ENCODE results near the gene HINT2.

HINT2 gene

GRCh38 chr9:35858458-35858857 is 43.6 kb upstream of the HINT2 start:
- POLR2A ChIA-PET = no interaction called here
- Histone ChIP-seq H3K4me1 (ENCODE audit: control extremely low read depth in 1 of 4, control insufficient read depth in 4 of 4, insufficient read depth in 4 of 4, low read length in 3 of 4) (no peaks in the 10 kb centered on the region), H3K27ac (ENCODE audit: insufficient read depth in 1 of 2, low read depth in 1 of 2, low read length in 2 of 2, poor library complexity in 1 of 2, severe bottlenecking in 2 of 2) (no peak overlapping the region), H3K36me3 (ENCODE audit: control insufficient read depth in 4 of 4, insufficient read depth in 4 of 4, low read length in 3 of 4) (no peaks in the 10 kb centered on the region), H3K27me3 (replicated peaks in 2 of 5; ENCODE audit: control insufficient read depth in 4 of 5, insufficient read depth in 5 of 5, low read length in 4 of 5) (peaks cover 0 to 95% (median 39%) of the 10 kb centered on the region in 5 experiments), H3K4me3 (ENCODE audit: control insufficient read depth in 1 of 7, extremely low read depth in 1 of 7, insufficient read depth in 4 of 7, low read depth in 2 of 7, low read length in 6 of 7) (no peak overlapping the region), H3K9me3 (ENCODE audit: control extremely low read depth in 1 of 5, control insufficient read depth in 4 of 5, insufficient read depth in 2 of 5, low read depth in 1 of 5, low read length in 4 of 5) (no peaks in the 10 kb centered on the region)
- CTCF ChIA-PET = interaction anchor here (0.7 to 7.5 kb wide), 10 partner anchors 13 to 69 kb away, joined by 3 to 45 read pairs (median 6); partner anchors contain the start of genes FAM221B and TMEM8B
- no peak for DNase-seq
- WGBS (ENCODE audit: insufficient coverage) = 100% methylated on average over 3 of the region's 5 CpGs

GRCh38 chr9:35856882-35857281 is 42.0 kb upstream of the HINT2 start:
- H3K9me3 ChIP-seq (ENCODE audit: control extremely low read depth in 1 of 5, control insufficient read depth in 4 of 5, insufficient read depth in 2 of 5, low read depth in 1 of 5, low read length in 4 of 5) = no peaks in the 10 kb centered on the region
- no peak for DNase-seq
- ChIA-PET POLR2A (no interaction called here), CTCF (interaction anchor here (1.0 to 7.5 kb wide), 11 partner anchors 11 to 67 kb away, joined by 3 to 45 read pairs (median 4); partner anchors contain the start of genes FAM221B and TMEM8B)
- WGBS (ENCODE audit: insufficient coverage) = 97% methylated on average over 5 of the region's 5 CpGs
- no peaks in the 10 kb centered on the region for H3K4me1 ChIP-seq (ENCODE audit: control extremely low read depth in 1 of 4, control insufficient read depth in 4 of 4, insufficient read depth in 4 of 4, low read length in 3 of 4)
- H3K36me3 ChIP-seq (ENCODE audit: control insufficient read depth in 4 of 4, insufficient read depth in 4 of 4, low read length in 3 of 4) = no peaks in the 10 kb centered on the region
- peaks cover 0 to 95% (median 39%) of the 10 kb centered on the region in 5 experiments for H3K27me3 ChIP-seq (replicated peaks in 2 of 5; ENCODE audit: control insufficient read depth in 4 of 5, insufficient read depth in 5 of 5, low read length in 4 of 5)
- no peak overlapping the region for H3K27ac ChIP-seq (ENCODE audit: insufficient read depth in 1 of 2, low read depth in 1 of 2, low read length in 2 of 2, poor library complexity in 1 of 2, severe bottlenecking in 2 of 2)
- H3K4me3 ChIP-seq (ENCODE audit: control insufficient read depth in 1 of 7, extremely low read depth in 1 of 7, insufficient read depth in 4 of 7, low read depth in 2 of 7, low read length in 6 of 7) = no peak overlapping the region

- no peaks in the 10 kb centered on the region for H3K36me3 ChIP-seq (ENCODE audit: control insufficient read depth in 4 of 4, insufficient read depth in 4 of 4, low read length in 3 of 4)
- WGBS (ENCODE audit: insufficient coverage) = 97% methylated on average over 3 of the region's 3 CpGs
- POLR2A ChIA-PET = interaction anchor here (0.6 kb wide), 1 partner anchor 11 kb away, joined by 3 read pairs; no protein-coding TSS in a partner anchor
- H3K27me3 ChIP-seq (replicated peaks in 2 of 5; ENCODE audit: control insufficient read depth in 4 of 5, insufficient read depth in 5 of 5, low read length in 4 of 5) = peaks cover 0 to 95% (median 36%) of the 10 kb centered on the region in 5 experiments
- no peaks in the 10 kb centered on the region for H3K4me1 ChIP-seq (ENCODE audit: control extremely low read depth in 1 of 4, control insufficient read depth in 4 of 4, insufficient read depth in 4 of 4, low read length in 3 of 4)
- no peak overlapping the region for H3K27ac ChIP-seq (ENCODE audit: insufficient read depth in 1 of 2, low read depth in 1 of 2, low read length in 2 of 2, poor library complexity in 1 of 2, severe bottlenecking in 2 of 2)
- no peak for DNase-seq
- no peaks in the 10 kb centered on the region for H3K9me3 ChIP-seq (ENCODE audit: control extremely low read depth in 1 of 5, control insufficient read depth in 4 of 5, insufficient read depth in 2 of 5, low read depth in 1 of 5, low read length in 4 of 5)
- CTCF ChIA-PET = interaction anchor here (1.0 to 7.5 kb wide), 8 partner anchors 11 to 45 kb away, joined by 3 to 45 read pairs (median 4); partner anchors contain the start of genes FAM221B and TMEM8B
- H3K4me3 ChIP-seq (ENCODE audit: control insufficient read depth in 1 of 7, extremely low read depth in 1 of 7, insufficient read depth in 4 of 7, low read depth in 2 of 7, low read length in 6 of 7) = no peak overlapping the region
Observed at GRCh38 chr9:35856206-35856605, 41.4 kb upstream of the HINT2 start.

- Histone ChIP-seq H3K27ac (ENCODE audit: insufficient read depth in 1 of 2, low read depth in 1 of 2, low read length in 2 of 2, poor library complexity in 1 of 2, severe bottlenecking in 2 of 2) (no peak overlapping the region), H3K27me3 (replicated peaks in 2 of 5; ENCODE audit: control insufficient read depth in 4 of 5, insufficient read depth in 5 of 5, low read length in 4 of 5) (peaks cover 0 to 86% (median 30%) of the 10 kb centered on the region in 5 experiments)
- WGBS (ENCODE audit: insufficient coverage) = 100% methylated on average over 1 of the region's 7 CpGs
Observed at GRCh38 chr9:35854091-35854762, 39.4 kb upstream of the HINT2 start.

GRCh38 chr9:35852876-35853865 is 38.3 kb upstream of the HINT2 start:
- Histone ChIP-seq H3K4me1 (ENCODE audit: control extremely low read depth in 1 of 4, control insufficient read depth in 4 of 4, insufficient read depth in 4 of 4, low read length in 3 of 4) (no peaks in the 10 kb centered on the region), H3K4me3 (ENCODE audit: control insufficient read depth in 1 of 7, extremely low read depth in 1 of 7, insufficient read depth in 4 of 7, low read depth in 2 of 7, low read length in 6 of 7) (no peak overlapping the region), H3K27me3 (replicated peaks in 2 of 5; ENCODE audit: control insufficient read depth in 4 of 5, insufficient read depth in 5 of 5, low read length in 4 of 5) (peaks cover 0 to 83% (median 29%) of the 10 kb centered on the region in 5 experiments), H3K36me3 (ENCODE audit: control insufficient read depth in 4 of 4, insufficient read depth in 4 of 4, low read length in 3 of 4) (no peaks in the 10 kb centered on the region), H3K27ac (ENCODE audit: insufficient read depth in 1 of 2, low read depth in 1 of 2, low read length in 2 of 2, poor library complexity in 1 of 2, severe bottlenecking in 2 of 2) (no peak overlapping the region), H3K9me3 (ENCODE audit: control extremely low read depth in 1 of 5, control insufficient read depth in 4 of 5, insufficient read depth in 2 of 5, low read depth in 1 of 5, low read length in 4 of 5) (no peaks in the 10 kb centered on the region)
- POLR2A ChIA-PET = no interaction called here
- CTCF ChIA-PET = interaction anchor here (0.7 to 1.8 kb wide), 4 partner anchors 8 to 63 kb away, joined by 3 to 5 read pairs (median 4); no protein-coding TSS in a partner anchor
- DNase-seq = no peak
- WGBS (ENCODE audit: insufficient coverage) = 97% methylated on average over 21 of the region's 25 CpGs

More at GRCh38 chr9:35854091-35854762, 39.4 kb upstream of the HINT2 start:
- Histone ChIP-seq H3K4me1 (ENCODE audit: control extremely low read depth in 1 of 4, control insufficient read depth in 4 of 4, insufficient read depth in 4 of 4, low read length in 3 of 4) (no peaks in the 10 kb centered on the region), H3K4me3 (ENCODE audit: control insufficient read depth in 1 of 7, extremely low read depth in 1 of 7, insufficient read depth in 4 of 7, low read depth in 2 of 7, low read length in 6 of 7) (no peak overlapping the region), H3K36me3 (ENCODE audit: control insufficient read depth in 4 of 4, insufficient read depth in 4 of 4, low read length in 3 of 4) (no peaks in the 10 kb centered on the region), H3K9me3 (ENCODE audit: control extremely low read depth in 1 of 5, control insufficient read depth in 4 of 5, insufficient read depth in 2 of 5, low read depth in 1 of 5, low read length in 4 of 5) (no peaks in the 10 kb centered on the region)
- ChIA-PET CTCF (interaction anchor here (1.2 to 7.5 kb wide), 2 partner anchors 27 to 64 kb away, joined by 3 to 45 read pairs; partner anchors contain the start of genes FAM221B and TMEM8B), POLR2A (interaction anchor here (0.8 kb wide), 1 partner anchor 18 kb away, joined by 3 read pairs; no protein-coding TSS in a partner anchor)
- DNase-seq = no peak

GRCh38 chr9:35852267-35852815 is 37.5 kb upstream of the HINT2 start:
- H3K4me1 ChIP-seq (ENCODE audit: control extremely low read depth in 1 of 4, control insufficient read depth in 4 of 4, insufficient read depth in 4 of 4, low read length in 3 of 4) = no peaks in the 10 kb centered on the region
- no peak overlapping the region for H3K4me3 ChIP-seq (ENCODE audit: control insufficient read depth in 1 of 7, extremely low read depth in 1 of 7, insufficient read depth in 4 of 7, low read depth in 2 of 7, low read length in 6 of 7)
- no peak for DNase-seq
- WGBS (ENCODE audit: insufficient coverage) = 94% methylated on average over 2 of the region's 2 CpGs
- no peak overlapping the region for H3K27ac ChIP-seq (ENCODE audit: insufficient read depth in 1 of 2, low read depth in 1 of 2, low read length in 2 of 2, poor library complexity in 1 of 2, severe bottlenecking in 2 of 2)
- H3K9me3 ChIP-seq (ENCODE audit: control extremely low read depth in 1 of 5, control insufficient read depth in 4 of 5, insufficient read depth in 2 of 5, low read depth in 1 of 5, low read length in 4 of 5) = no peaks in the 10 kb centered on the region
- ChIA-PET POLR2A (no interaction called here), CTCF (interaction anchor here (1.4 to 1.8 kb wide), 3 partner anchors 9 to 26 kb away, joined by 5 read pairs; no protein-coding TSS in a partner anchor)
- peaks cover 4 to 89% (median 34%) of the 10 kb centered on the region in 5 experiments for H3K27me3 ChIP-seq (replicated peaks in 2 of 5; ENCODE audit: control insufficient read depth in 4 of 5, insufficient read depth in 5 of 5, low read length in 4 of 5)
- H3K36me3 ChIP-seq (ENCODE audit: control insufficient read depth in 4 of 4, insufficient read depth in 4 of 4, low read length in 3 of 4) = no peaks in the 10 kb centered on the region
